Stimulated activated CD8-positive, alpha-beta memory T cell treated with anti-CD3 and anti-CD28 coated beads, Interleukin-7, amount 100 ng/mL, for 1 hour (primary cell): ENCODE data around the gene SYCE1L.
"Not testable (repeated sequence)": the region's sequence is repeated elsewhere in the genome, so short reads cannot be mapped to it uniquely, and the experiment has no call there.

Experiments
- DNase-seq, 2 donors: peaks; one replicate each; pipeline ENCODE4 v3.0.0-alpha.2; 2020; ENCODE audit warnings: low read depth in 2 of 2

The SYCE1L gene

DNA sequence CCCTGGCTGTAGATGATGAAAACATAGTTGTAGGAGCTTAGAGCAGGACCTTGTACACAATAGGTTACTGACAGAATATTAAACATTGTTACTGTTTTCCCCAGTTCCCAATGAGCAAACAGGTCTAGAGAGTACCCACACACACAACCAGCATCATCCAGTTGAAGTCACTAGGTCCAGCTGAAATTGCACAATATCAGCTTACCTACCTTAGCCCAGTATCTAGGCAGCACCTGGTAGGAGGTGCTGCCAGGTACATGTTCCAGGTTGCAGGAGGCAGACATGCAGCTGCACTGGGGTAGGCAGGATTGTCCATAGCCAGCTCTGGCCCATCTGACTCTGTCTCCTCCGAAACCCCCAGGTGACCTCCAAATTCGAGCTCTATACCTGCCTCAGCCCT, 1.5 kb upstream of the SYCE1L start:
- DNase-seq: no peak

DNA sequence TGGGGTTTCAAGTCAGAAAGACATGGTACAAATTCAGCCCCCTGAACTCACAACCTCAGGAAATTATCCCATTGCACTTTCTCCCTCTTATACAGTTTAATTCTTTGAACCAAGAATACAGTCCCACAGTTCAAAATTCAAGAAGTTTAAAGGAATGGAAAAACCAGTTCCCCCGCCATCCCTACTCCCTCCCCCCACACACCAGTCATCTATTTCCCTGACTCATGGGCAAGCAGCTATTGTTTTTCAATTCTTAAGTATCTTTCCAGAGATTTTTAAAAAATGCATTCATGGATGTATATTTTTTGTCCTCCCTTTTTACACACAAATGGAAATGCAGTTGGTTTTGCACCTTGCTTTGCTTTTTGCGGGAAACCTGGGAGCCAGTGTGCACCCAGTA, 7.3 kb downstream of the SYCE1L start:
- no peak for DNase-seq

GRCh38 chr16:77207030-77207429, 7.8 kb downstream of the SYCE1L start:
- DNase-seq: no peak

- DNase-seq: no peak
These were observed 9.2 kb downstream of the SYCE1L start for GRCh38 chr16:77208382-77208781.

DNA sequence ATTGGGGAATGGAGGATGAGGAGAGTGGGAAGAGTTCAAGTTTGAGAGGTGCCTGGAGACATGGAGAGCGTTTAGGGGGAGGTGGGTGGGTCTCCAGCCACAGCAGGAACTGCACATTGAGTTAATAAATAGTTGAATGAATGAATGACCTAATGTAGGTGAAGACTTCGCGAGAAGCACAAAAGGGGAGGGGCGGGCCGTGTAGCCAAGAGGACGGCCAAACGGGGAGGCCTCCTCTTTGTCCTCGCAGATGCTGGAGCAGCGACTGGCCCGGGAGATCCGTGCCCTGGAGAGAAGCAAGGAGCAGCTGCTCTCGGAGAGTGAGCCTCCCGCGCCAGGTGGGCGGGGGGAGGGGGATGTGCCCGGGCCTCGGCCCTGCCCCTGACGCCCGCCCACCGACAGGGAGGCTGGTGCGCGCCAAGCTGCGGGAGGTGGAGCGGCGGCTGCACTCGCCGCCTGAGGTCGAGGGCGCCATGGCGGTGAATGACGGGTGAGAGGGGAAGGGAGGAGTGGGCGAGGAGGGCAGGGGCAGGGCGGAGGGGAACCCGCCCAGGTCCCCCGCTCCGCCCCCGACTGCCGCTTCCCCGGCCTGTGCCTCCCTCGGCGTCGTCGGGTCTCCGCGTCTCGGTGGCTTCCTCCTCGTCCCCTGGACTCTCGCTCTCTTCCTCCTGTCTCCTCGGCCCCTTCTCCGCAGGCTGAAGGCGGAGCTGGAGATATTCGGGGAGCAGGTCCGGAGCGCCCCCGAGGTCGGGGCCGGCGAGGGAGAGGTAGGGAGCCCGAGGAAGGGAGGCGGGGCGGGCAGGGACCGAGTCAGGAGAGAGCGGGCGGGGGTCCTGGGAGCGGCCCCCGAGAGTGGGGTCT, 12.9 kb downstream of the SYCE1L start:
- peak; percentile 34 to 51 for DNase-seq

DNA sequence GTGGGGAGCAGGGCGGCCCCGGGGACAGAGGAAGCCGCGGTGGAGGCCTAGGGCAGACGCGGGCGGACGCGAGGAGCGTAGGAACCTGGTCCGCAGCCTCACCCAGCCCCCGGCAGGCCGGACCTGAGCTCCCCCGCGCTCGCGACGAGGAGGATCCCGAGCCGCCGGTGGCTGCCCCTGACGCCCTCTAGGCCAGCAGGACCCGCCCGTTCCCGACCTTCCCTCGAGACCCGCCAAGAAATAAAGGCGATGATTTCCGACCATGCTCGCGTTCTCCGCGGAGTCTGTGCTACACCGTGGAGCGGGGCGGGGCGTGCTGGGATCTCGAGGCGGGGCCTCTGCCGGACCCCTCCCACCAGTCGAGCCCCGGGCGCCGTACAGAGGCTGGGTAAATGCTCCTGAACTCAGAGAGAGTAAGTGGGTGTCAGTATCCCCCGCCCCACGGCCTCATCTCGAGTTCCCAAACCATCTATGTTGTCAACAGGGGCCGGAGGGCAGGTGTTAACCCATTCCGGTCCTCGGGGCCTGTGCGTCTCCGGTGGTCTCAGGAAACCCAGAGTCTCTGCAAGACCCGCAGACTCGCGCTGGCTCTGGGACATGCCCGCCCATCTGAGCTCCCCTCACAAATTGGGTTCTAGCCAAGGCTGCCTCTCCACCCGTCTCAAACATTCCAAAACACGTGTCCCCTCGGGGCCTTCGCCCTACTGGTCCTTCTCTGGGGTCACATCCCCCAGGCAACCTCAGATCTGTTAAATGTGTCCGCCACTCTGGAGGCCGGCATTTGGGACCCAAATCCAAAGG, 13.7 kb downstream of the SYCE1L start:
- DNase-seq: peak; percentile 27 to 53

DNA sequence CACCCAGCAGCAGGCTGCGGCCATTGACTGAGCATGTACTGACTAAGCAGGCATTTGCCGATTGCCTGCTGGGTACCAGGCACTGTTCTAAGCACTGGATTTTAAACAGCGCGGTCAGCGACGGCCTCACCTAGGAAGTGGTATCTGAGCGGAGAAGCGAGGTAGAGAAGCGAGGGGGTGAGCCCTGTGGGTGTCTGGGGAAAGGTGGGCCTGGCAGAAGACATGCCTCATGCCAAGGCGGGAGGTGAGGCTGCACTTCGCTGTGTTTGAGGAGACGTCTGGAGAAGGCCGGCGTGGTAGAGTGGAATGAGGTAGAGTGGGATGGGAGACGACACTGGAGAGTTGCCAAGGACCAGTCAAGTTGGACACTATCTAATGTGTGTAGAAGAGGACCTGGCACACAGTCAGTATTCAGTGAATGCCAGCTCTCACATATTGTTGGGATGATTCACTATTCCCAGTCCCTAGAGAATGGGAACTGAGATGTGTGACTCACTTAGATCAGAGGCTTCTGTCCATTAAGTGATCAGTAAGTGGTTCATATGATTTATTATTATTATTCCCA, 14.4 kb downstream of the SYCE1L start:
- no peak for DNase-seq

- no peak for DNase-seq
These were observed 15.4 kb downstream of the SYCE1L start for GRCh38 chr16:77214411-77215138.

DNA sequence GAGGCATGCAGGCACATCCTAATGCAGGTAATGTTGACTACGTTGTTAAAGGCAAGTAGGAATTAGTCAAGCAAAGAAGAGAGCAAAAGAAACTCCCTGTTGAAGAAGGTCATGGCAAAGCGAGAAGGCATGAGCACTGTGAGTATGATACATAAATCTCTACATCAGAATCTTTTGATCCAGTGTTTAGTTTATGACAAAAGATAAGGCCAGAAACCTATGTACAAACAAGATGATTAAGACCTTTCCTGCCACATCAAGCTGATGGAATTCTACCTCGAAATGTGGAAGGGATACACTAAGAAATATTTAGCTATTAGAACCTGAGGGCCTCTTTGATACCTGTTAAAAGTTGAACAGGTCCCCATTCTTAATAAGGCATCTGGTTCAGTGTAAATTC, 20.2 kb downstream of the SYCE1L start:
- DNase-seq: no peak

DNA sequence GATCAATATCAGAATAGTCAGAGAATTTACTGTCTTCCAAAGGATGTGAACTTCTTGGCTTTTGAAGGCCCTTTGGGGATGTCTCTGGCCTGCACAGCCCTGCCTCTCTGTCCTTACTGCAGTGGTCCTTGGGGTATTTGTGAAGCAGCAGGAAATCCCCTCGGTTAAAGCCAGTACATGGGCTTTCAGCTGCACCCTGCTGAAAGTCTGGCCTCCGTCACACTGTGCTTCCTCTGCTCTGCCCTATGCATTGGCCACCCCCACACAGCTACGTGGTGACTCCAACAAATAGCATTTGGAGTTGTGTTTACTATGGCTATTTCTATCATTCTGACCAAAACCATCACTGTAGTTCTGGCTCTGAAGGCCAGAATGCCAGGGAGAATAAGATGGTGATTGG, 21.2 kb downstream of the SYCE1L start:
- no peak for DNase-seq

GRCh38 chr16:77221482-77221881, 22.3 kb downstream of the SYCE1L start:
- DNase-seq: no peak

DNA sequence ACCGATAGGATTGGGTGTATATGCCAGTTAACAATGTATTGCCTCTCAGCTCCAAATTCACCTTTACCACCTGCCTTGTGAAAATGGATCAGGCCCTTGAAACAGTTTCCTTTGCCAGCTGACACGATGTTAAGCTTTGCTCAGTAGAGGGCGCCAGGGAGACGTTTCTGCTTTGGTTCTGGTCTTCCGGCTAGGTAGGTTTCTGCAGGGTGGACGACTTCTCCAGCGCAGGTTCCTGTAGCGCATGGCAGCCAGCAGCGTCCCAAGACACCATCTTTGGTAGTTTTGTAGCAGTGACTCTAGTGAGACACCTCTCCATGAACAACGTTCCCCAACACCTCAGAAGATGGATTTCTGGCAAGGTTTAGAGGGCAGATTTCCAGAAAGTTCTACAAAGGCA, 24.0 kb downstream of the SYCE1L start:
- DNase-seq: no peak

- no peak for DNase-seq
These were observed 26.0 kb downstream of the SYCE1L start for GRCh38 chr16:77225182-77225581.

DNA sequence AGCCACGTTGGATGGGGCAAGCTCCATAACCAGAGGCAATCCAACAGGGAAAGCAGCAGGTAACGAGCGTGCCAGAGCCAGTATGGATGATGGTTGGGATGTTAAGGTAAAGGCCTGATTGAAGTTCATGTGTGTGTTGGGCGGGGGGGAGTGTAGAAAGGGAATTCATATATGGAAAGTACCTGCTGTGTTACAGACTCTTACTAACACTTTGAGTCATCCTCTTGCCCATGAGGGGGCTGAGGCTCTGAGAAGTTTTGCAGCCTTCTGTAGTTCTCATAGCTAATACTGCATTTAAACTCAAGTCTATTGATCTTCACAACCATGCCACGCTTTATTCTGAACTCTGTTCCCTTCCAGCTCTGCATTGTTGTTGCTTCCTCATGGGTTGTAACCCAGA, 28.5 kb downstream of the SYCE1L start:
- DNase-seq: no peak

- no peak for DNase-seq
These were observed 31.8 kb downstream of the SYCE1L start for GRCh38 chr16:77231047-77231446.

GRCh38 chr16:77233799-77234519, 34.8 kb downstream of the SYCE1L start:
- no peak for DNase-seq

GRCh38 chr16:77234611-77235010, 35.4 kb downstream of the SYCE1L start:
- no peak for DNase-seq

- peak; percentile 72 to 78 for DNase-seq
These were observed 36.9 kb downstream of the SYCE1L start for GRCh38 chr16:77236063-77236511.

GRCh38 chr16:77238593-77238992, 39.4 kb downstream of the SYCE1L start:
- no peak for DNase-seq

DNA sequence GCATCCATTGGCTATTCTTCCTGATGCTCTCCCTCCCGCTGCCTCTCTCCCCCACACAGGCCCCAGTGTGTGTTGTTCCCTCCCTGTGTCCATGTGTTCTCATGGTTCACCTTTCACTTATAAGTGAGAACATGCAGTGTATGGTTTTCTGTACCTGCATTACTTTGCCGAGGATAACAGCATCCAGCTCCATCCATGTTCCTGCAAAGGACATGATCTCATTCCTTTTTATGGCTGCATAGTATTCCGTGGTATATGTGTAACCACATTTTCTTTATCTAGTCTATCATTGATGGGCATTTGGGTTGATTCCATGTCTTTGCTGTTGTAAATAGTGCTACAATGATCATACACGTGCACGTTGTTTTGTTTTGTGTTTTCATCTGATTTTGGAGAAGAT, 43.3 kb downstream of the SYCE1L start:
- DNase-seq: not testable (repeated sequence)

DNA sequence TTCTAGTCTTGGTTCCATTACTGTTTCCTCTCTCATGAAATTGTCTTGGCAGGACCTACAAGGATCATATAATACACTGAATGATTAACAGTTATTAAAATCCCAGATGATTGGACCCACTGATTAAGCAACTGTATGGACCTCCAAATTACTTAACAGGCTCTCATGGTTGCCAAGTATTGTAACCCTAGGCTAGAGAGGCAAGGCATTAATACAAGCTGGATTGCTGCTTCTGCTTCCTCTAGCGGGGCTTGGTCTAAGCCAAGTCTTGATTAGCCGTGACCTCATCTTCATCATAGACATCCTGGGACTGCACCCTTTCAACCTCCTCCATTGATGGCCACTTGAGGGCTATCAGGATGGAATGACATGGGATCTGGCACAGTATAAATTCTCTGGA, 46.9 kb downstream of the SYCE1L start:
- no peak for DNase-seq
